Measurements from ENCODE around the gene RNF175.
"Not testable (repeated sequence)": the region's sequence is repeated elsewhere in the genome, so short reads cannot be mapped to it uniquely, and the experiment has no call there.

RNF175 gene

GRCh38 chr4:153669838-153670237 is 90.0 kb downstream of the RNF175 start:
- no peak for DNase-seq

DNA sequence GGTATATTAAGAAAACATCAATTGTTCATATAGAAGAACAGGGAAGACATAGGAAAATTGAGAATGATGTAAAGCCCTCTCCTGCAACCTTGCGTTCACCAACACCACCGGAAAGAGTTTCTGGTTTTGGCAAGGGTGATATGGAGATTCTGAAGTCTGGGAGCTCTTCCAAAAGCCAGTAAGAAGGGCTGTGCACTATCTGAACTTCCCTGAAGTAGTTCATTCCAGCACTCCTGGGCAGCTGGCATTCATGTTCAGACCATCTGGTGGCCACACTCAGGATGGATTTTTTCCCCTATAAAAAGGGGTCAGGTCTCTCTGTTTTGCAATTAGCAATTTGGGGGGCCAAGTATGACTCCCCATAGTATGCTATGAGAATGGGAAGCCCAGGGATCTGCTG is 91.2 kb downstream of the RNF175 start:
- DNase-seq = no peak

GRCh38 chr4:153666505-153666904 is 93.3 kb downstream of the RNF175 start:
- not testable (repeated sequence) for DNase-seq

GRCh38 chr4:153663667-153664066 is 96.2 kb downstream of the RNF175 start:
- no peak for DNase-seq

DNA sequence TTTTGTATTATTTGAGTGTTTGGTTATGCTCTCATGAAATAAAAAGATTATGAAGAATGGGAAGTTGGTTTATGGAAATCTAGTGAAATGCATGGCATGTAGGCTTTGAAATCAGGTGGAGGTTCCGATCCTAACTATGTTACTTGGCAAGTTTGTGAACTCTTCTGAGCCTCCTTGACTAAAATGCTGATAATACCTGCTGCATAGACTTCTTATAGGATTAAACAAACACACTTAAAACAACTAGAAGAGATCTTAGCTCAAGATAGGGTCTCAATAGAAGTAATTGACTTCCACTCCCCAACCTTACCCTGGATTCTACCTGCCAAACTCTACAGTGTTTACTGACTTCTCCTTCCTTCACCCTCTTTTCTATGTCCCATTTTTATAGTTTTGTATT is 97.9 kb downstream of the RNF175 start:
- no peak for DNase-seq

DNA sequence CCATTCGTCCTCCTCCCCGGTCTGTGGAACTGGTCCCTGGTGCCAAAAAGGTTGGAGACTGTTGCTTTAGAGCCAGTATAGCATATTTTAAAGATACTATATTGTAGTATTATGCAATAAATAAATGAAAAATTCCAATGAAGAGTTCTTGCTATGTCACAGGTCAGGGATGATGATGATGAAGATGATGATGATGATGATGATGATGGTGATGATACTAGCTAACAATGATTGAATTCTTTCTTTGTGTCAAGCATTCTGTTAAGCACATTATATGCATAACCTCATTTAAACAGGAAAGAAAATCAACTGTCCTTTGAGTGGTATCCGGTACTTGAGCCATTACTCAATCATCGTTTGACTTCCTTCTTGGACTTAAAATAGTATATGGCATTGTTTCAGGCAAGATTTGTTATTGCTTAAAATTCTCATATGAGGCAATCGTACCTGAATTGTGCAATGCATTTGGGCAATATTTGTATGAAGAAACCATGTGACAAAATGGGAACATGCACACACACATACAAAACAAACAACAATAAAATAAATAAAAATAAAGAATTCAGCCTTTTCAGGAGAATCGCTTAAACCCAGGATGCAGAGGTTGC is 98.5 kb downstream of the RNF175 start:
- DNase-seq = no peak

Measured in DMS53 (cell line).